ENCODE results near the gene SAMD11.
A peak's percentile ranks its signal among the peaks of the same experiment; 100 is the strongest.

DNA sequence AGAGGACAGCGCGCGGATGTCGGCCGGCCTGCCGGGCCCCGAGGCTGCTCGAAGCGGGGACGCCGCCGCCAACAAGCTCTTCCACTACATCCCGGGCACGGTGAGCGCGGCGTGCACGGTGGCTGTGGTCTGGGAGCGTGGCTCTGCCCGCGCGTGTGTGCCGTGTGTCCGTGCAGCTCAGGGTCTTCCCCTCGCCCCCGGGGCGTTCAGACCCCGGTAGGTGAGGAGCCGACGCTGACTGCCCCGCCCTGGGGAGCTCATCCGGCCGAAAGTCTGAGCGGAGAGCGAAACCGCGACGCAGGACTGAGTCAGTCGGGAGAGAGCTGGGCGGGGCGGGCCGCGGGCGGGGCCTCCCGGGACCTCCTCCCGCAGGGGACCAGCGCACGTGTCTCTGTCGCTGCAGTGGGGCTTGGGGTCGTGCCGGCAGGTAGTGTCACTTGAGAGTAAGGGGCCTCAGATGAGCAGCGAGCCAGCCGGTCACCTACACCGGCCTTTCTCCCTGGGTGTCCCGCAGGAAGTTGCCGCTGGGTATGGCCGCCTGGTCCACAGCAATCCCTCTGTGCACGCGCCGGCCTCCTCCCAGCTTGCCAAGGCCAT is 43.1 kb downstream of the SAMD11 start:
- TF ChIP-seq CTCF (IDR thresholded peaks at IDR 0.05), result no peak
- TF ChIP-seq POLR2A (IDR thresholded peaks at IDR 0.05), result peak in 1 of 2 donors; percentile 27

Data from gastroesophageal sphincter (tissue), 3 donors.